Activated naive CD8-positive, alpha-beta T cell (primary cell): ENCODE results near the gene PTPA.
"Not testable (repeated sequence)": the region's sequence is repeated elsewhere in the genome, so short reads cannot be mapped to it uniquely, and the experiment has no call there.

ENCODE experiments used
- H3K27ac Mint-ChIP-seq: one replicate; pipeline ENCODE4 v1.8.0; 2021; ENCODE audit warnings: mixed read lengths
- H3K27me3 Mint-ChIP-seq: one replicate; pipeline ENCODE4 v1.8.0; 2021; ENCODE audit warnings: mixed read lengths
- H3K36me3 Mint-ChIP-seq: one replicate; pipeline ENCODE4 v1.8.0; 2021; ENCODE audit warnings: mixed read lengths
- H3K4me1 Mint-ChIP-seq: one replicate; pipeline ENCODE4 v1.8.0; 2021; ENCODE audit warnings: low read depth, mixed read lengths
- H3K4me3 Mint-ChIP-seq: one replicate; pipeline ENCODE4 v1.8.0; 2021; ENCODE audit warnings: mild to moderate bottlenecking, mixed read lengths
- H3K9me3 Mint-ChIP-seq: one replicate; pipeline ENCODE4 v1.8.0; 2021; ENCODE audit warnings: low read depth, mixed read lengths

PTPA gene

DNA sequence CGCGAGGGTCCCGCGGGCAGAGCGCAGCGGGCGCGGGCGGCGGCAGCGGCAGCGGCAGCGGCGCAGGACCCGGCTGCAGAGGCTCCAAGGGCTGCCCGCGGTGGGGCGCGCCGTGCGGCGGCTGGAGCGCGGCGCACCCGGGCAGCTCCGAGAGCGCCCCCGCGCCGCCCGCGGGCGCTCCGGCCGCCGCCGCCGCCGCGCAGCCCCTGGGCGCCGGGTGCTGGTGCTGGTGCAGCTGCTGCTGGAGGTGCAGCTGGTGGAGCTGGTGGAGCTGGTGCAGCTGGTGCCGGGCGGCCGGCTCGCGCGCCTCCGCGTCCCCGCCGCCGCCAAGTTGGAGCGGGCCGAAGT is 66.2 kb downstream of the PTPA start:
- H3K4me1 Mint-ChIP-seq = peaks cover 8% of the 10 kb centered on the region
- peak overlapping the region; percentile 86 for H3K4me3 Mint-ChIP-seq
- no peaks in the 10 kb centered on the region for H3K9me3 Mint-ChIP-seq
- no peak overlapping the region for H3K27ac Mint-ChIP-seq
- no peaks in the 10 kb centered on the region for H3K36me3 Mint-ChIP-seq
- H3K27me3 Mint-ChIP-seq = no peaks in the 10 kb centered on the region

DNA sequence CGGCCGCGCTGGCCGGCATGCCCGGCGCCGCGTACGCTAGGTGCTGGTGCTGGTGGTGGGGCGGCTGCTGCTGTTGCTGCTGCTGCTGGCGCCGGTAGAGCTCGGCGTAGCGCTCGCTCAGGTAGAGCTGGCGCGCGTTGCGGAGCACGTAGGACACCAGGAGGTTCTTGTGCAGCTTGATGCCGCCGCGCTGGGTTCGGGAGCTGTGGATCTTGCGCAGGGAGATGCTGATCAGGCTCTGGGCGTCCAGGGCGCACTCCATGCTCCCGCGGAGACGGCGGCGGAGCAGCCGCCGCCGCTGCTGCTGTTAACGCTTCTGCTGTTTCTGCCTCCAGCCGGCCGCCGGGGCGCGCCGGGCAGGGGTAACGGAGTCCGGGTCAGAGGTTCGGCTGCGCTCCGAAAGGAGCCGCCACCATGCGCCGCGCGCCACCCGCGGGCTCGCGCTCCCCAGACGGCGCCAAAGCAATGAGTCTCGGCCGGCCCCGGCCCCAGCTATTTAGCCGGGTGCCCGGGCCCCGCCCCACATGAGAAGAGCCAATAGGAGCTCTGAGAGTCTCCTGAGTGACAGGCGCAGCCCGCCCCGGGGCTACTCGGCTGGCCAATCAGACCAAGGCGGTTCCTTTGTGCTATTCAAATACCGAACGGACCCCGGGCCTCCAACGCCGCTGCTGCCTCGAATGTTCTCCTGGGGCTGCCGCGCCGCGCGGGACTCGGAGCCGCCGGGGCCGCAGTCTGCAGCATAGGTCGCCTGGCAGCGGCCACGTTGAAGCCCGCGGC is 66.8 kb downstream of the PTPA start, which contains the start of gene IER5L:
TSS of gene IER5L (minus strand) at position 471 of the 777 bp plus-strand sequence. CDS start at position 262, 209 bp downstream.
- Mint-ChIP-seq H3K27ac (no peak within 1 kb of the TSS), H3K36me3 (no peaks in the 10 kb centered on the region), H3K9me3 (no peaks in the 10 kb centered on the region), H3K4me3 (peak within 1 kb of the TSS; percentile 89), H3K4me1 (peaks cover 8% of the 10 kb centered on the region), H3K27me3 (no peaks in the 10 kb centered on the region)

DNA sequence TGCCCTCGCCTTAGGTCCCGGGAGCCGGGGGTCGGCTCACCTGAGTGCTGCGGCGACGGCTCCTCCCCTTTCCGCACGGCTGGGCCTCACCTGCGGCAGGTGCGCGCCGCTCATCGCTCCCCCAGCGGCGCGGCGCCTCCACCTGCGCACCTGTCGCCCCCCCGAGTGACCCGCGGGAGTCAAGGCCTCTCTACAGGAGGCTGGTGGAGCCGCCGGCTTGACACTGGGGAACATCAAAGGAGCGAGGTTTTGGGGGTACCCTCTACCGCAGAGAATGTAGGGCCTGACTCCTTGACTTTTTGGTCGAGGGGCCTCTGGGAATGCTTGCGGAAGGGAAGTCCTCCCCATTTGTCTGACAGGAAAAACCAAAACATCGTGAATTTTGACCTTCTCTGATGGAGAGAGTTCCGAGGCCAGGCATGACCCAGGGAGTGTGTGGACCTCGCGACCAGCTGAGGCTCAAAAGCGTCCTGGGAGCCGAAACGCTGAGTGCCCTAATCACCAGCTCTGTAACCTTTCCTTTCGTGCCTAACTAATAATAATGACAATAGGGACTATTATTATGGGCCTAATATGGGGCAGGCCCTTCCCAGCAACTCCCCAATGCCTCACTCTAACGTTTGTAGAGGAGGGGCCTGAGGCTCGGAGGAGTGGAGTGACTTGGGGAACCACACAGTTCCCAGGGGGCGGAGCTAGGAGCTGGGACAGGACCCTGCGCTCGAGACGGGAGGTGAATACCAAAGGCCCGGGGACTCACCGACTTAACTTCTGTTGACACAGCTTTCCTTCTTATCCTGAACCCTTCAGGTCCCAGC is 67.6 kb downstream of the PTPA start:
- Mint-ChIP-seq H3K9me3 (no peaks in the 10 kb centered on the region), H3K27me3 (no peaks in the 10 kb centered on the region), H3K27ac (no peak overlapping the region), H3K36me3 (no peaks in the 10 kb centered on the region), H3K4me1 (peaks cover 8% of the 10 kb centered on the region), H3K4me3 (peak overlapping the region; percentile 30)

DNA sequence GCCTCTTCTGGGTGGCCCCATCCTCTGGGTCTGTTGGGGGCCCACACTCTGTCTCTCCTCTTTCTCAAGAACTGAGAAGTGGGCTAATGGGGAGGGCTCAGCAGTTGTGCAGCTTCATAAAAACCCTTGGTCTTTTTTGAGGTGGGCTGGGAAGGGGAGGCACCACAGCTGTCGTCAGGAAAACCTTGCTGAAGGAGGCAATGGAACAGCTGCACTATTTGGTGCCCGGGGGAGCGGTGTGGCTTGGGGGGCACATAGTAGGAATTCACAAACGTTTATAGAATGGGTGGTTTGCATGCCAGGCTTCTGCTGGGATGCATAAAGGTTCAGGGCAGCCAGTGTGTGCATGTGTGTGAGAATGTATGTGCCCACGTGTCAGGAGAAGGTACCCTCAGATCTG is 70.0 kb downstream of the PTPA start:
- H3K4me3 Mint-ChIP-seq = no peak overlapping the region
- peaks cover 6% of the 10 kb centered on the region for H3K4me1 Mint-ChIP-seq
- no peaks in the 10 kb centered on the region for H3K27me3 Mint-ChIP-seq
- no peak overlapping the region for H3K27ac Mint-ChIP-seq
- no peaks in the 10 kb centered on the region for H3K36me3 Mint-ChIP-seq
- no peaks in the 10 kb centered on the region for H3K9me3 Mint-ChIP-seq

GRCh38 chr9:129182122-129182521 is 70.9 kb downstream of the PTPA start:
- H3K27ac Mint-ChIP-seq = no peak overlapping the region
- H3K36me3 Mint-ChIP-seq = no peaks in the 10 kb centered on the region
- H3K4me3 Mint-ChIP-seq = no peak overlapping the region
- H3K27me3 Mint-ChIP-seq = no peaks in the 10 kb centered on the region
- no peaks in the 10 kb centered on the region for H3K9me3 Mint-ChIP-seq
- peaks cover 6% of the 10 kb centered on the region for H3K4me1 Mint-ChIP-seq

GRCh38 chr9:129182625-129183494 is 71.6 kb downstream of the PTPA start:
- H3K27me3 Mint-ChIP-seq = no peaks in the 10 kb centered on the region
- no peaks in the 10 kb centered on the region for H3K9me3 Mint-ChIP-seq
- no peaks in the 10 kb centered on the region for H3K36me3 Mint-ChIP-seq
- no peak overlapping the region for H3K4me3 Mint-ChIP-seq
- H3K4me1 Mint-ChIP-seq = peaks cover 6% of the 10 kb centered on the region
- H3K27ac Mint-ChIP-seq = no peak overlapping the region

DNA sequence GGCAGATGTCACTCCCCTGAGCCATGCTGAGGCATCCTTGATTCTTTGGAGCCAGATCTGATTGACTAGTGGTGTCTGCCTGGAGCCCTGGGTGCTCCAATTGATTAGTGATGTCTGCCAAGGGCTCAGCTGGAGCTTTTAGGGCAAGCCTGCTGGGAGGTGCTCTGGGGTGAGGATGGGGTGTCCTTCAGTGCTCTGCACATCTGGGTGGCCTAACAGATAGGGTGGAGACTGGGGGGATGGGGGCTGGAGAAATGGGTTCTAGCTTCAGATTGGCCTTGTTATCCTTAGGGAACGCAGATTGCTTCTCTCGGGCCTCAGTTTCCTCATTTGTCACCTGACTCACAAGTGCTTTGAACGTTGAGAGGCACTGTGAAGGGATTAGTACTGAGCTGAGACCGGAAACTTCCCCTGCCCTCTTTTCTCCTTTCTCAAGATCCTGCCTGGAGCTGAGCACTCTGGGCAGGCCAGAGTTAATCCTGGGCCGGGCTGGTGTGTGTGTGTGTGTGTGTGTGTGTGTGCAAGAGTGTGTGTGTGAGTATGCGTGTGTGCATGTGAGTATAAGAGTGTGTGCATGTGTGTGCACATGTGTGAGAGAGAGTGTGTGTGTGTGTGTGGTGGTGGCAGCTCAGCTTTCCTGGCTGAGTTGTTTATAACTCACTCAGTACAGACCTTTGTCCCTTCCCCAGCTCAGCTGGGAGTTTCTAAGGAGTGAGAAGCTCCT is 72.4 kb downstream of the PTPA start:
- no peak overlapping the region for H3K27ac Mint-ChIP-seq
- no peaks in the 10 kb centered on the region for H3K9me3 Mint-ChIP-seq
- no peaks in the 10 kb centered on the region for H3K27me3 Mint-ChIP-seq
- peaks cover 6% of the 10 kb centered on the region for H3K4me1 Mint-ChIP-seq
- H3K4me3 Mint-ChIP-seq = no peak overlapping the region
- H3K36me3 Mint-ChIP-seq = no peaks in the 10 kb centered on the region

GRCh38 chr9:129184219-129184524 is 73.0 kb downstream of the PTPA start:
- Mint-ChIP-seq H3K27me3 (no peaks in the 10 kb centered on the region), H3K36me3 (no peaks in the 10 kb centered on the region), H3K4me1 (peaks cover 4% of the 10 kb centered on the region), H3K4me3 (no peak overlapping the region), H3K9me3 (no peaks in the 10 kb centered on the region), H3K27ac (no peak overlapping the region)

DNA sequence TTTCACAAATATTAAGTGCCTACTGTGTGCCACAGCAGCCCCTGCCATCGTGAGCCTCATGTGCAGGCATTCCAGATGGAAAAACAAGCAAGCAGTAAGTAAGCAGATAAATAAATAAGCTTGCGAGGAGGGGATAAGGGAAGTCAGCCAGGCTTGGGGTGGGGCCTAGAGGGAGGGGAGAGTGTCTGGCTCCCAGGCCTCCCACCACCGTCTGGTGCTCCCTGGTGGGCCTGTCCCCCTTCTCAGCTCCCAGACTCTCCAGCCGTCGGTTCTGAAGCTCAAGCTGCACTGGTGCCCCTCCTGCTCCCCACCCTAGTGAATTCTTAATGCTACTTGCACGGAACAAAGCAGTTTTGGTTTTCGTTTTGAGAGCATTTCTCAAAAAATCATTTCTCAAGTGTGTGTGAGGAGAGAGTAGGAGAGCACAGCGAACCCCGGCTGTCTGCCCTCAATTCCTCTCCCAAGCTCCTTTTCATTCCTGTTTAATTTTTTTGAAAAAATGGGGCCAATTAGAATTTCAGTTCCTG is 73.4 kb downstream of the PTPA start:
- Mint-ChIP-seq H3K27me3 (no peaks in the 10 kb centered on the region), H3K4me1 (peaks cover 4% of the 10 kb centered on the region), H3K9me3 (no peaks in the 10 kb centered on the region)

DNA sequence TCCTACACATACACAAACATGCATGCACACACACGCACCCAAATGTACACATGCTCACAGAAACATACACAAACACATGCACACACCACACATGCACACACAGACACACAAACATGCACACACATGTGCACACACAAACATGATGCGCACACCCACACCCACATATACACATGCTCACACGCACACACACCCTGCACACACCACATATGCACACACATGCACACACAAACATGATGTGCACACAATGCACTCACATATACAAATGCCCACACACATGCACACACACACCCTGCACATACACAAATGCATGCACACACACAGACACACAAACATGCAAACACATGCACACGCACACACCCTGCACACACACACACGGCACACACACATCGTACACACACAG is 74.2 kb downstream of the PTPA start:
- Mint-ChIP-seq H3K36me3 (no peaks in the 10 kb centered on the region), H3K27ac (peak overlapping the region; percentile 22), H3K9me3 (no peaks in the 10 kb centered on the region), H3K4me3 (no peak overlapping the region), H3K27me3 (no peaks in the 10 kb centered on the region), H3K4me1 (peaks cover 4% of the 10 kb centered on the region)

More for the DNA sequence above, 73.4 kb downstream of the PTPA start:
- Mint-ChIP-seq H3K36me3 (no peaks in the 10 kb centered on the region), H3K27ac (no peak overlapping the region), H3K4me3 (no peak overlapping the region)

- H3K4me3 Mint-ChIP-seq = no peak overlapping the region
- H3K9me3 Mint-ChIP-seq = no peaks in the 10 kb centered on the region
- H3K27me3 Mint-ChIP-seq = no peaks in the 10 kb centered on the region
- peaks cover 4% of the 10 kb centered on the region for H3K4me1 Mint-ChIP-seq
- H3K36me3 Mint-ChIP-seq = no peaks in the 10 kb centered on the region
- no peak overlapping the region for H3K27ac Mint-ChIP-seq
These were observed 74.8 kb downstream of the PTPA start for GRCh38 chr9:129185991-129186390.

DNA sequence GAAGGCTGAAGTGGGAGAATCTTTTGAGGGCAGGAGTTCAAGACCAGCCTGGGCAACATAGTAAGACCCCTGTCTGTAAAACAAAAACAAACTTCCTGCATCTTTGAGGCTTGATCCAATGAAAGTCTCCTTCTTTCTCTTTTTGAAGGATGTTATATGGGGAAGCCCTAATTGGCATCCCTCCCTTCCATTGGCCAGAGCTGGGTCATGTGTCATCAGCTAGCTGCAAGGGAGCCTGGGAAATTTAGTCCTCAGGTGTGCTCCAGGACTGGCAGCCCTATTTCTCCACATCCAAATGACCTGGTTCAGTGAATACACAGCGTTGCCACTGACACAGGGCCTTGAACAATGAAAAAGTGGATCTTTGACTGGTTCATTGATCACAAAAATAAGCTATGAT is 75.8 kb downstream of the PTPA start:
- Mint-ChIP-seq H3K4me1 (peaks cover 4% of the 10 kb centered on the region), H3K36me3 (no peaks in the 10 kb centered on the region), H3K27ac (no peak overlapping the region), H3K27me3 (no peaks in the 10 kb centered on the region), H3K9me3 (no peaks in the 10 kb centered on the region), H3K4me3 (no peak overlapping the region)

GRCh38 chr9:129189971-129190370 is 78.8 kb downstream of the PTPA start:
- not testable (repeated sequence) for H3K27me3 Mint-ChIP-seq, H3K4me3 Mint-ChIP-seq, H3K27ac Mint-ChIP-seq, H3K4me1 Mint-ChIP-seq, H3K36me3 Mint-ChIP-seq, H3K9me3 Mint-ChIP-seq

GRCh38 chr9:129191234-129191633 is 80.0 kb downstream of the PTPA start:
- no peaks in the 10 kb centered on the region for H3K27me3 Mint-ChIP-seq
- H3K27ac Mint-ChIP-seq = no peak overlapping the region
- no peak overlapping the region for H3K4me3 Mint-ChIP-seq
- no peaks in the 10 kb centered on the region for H3K9me3 Mint-ChIP-seq
- no peaks in the 10 kb centered on the region for H3K4me1 Mint-ChIP-seq
- H3K36me3 Mint-ChIP-seq = peaks cover 2% of the 10 kb centered on the region
